ENCODE data around the gene CD300A. TPM values are rescaled to one million over a fixed set of nuclear protein-coding genes. Genes with fewer than 3 reads are reported as not detected.
A peak's percentile ranks its signal among the peaks of the same experiment; 100 is the strongest.

Gene CD300A
- total and polyA plus RNA-seq, 2 donors (not counting 1 experiment from before 2014, with no cell fraction given): 2.4 to 5.7 TPM

DNA sequence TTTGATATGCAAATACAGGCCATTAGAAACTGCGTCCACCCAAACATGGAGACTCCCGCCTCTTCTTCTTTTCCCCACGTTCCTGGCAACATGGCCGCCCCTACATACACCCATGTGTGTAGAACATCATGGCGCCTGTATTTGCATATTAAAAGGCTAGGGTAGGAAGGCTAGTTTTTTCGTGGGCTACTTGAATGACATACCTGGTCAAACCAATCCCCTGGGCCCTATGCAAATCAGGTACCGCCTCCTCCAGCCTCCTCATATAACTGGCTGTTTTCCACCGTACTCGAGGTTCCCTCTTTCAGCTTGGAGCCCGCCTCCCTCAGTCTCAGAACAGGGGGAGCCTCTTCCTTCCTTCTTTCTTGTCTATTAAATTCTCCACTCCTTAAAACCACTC lies 65.7 kb downstream of the CD300A start:
- peak overlapping the region; percentile 41 for H3K27ac Mint-ChIP-seq
- ChIA-PET CTCF (interaction anchor here (0.7 to 3.6 kb wide), 12 partner anchors 12 to 329 kb away, joined by 3 to 32 read pairs (median 4); partner anchors contain the start of genes CD300A, GPR142, RAB37 and TTYH2), POLR2A (no interaction called here)
- no peaks in the 10 kb centered on the region for H3K79me2 ChIP-seq (ENCODE audit: control insufficient read depth, insufficient read depth, low read length)
- H3K4me3 ChIP-seq (ENCODE audit: control extremely low read depth in 1 of 5, extremely low read depth in 1 of 5, insufficient read depth in 1 of 5, low read depth in 2 of 5, low read length in 4 of 5): peak overlapping the region in 1 of 5 experiments; percentile 30
- TF ChIP-seq, protein P1, sequence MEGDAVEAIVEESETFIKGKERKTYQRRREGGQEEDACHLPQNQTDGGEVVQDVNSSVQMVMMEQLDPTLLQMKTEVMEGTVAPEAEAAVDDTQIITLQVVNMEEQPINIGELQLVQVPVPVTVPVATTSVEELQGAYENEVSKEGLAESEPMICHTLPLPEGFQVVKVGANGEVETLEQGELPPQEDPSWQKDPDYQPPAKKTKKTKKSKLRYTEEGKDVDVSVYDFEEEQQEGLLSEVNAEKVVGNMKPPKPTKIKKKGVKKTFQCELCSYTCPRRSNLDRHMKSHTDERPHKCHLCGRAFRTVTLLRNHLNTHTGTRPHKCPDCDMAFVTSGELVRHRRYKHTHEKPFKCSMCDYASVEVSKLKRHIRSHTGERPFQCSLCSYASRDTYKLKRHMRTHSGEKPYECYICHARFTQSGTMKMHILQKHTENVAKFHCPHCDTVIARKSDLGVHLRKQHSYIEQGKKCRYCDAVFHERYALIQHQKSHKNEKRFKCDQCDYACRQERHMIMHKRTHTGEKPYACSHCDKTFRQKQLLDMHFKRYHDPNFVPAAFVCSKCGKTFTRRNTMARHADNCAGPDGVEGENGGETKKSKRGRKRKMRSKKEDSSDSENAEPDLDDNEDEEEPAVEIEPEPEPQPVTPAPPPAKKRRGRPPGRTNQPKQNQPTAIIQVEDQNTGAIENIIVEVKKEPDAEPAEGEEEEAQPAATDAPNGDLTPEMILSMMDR (IDR thresholded peaks at IDR 0.05): no peak
- TF ChIP-seq EZH2 (IDR thresholded peaks at IDR 0.05; ENCODE audit: borderline replicate concordance, insufficient read depth, low read depth, low read length, poor library complexity, severe bottlenecking): no peak
- H3K27ac ChIP-seq (ENCODE audit: low read length in 2 of 2): no peak overlapping the region
- H3K9ac ChIP-seq (ENCODE audit: low read length): no peak overlapping the region
- H3K4me2 ChIP-seq (replicated peaks; ENCODE audit: low read depth, low read length, poor library complexity, severe bottlenecking): peak overlapping the region; percentile 38
- H3K36me3 ChIP-seq (replicated peaks in 1 of 2; ENCODE audit: control extremely low read depth in 1 of 2, control insufficient read depth in 1 of 2, extremely low read depth in 1 of 2, insufficient read depth in 2 of 2, low read length in 1 of 2): no peaks in the 10 kb centered on the region
- H3K4me3 Mint-ChIP-seq: peak overlapping the region; percentile 50
- H3K4me1 ChIP-seq (ENCODE audit: control insufficient read depth in 2 of 2, insufficient read depth in 2 of 2, low read length in 2 of 2): peaks cover 28 to 39% of the 10 kb centered on the region in 2 donors
- intact Hi-C loops (cut with micrococcal nuclease): loop anchor here (2.0 kb wide), 1 partner anchor 77 kb away; no protein-coding TSS in a partner anchor
- no peaks in the 10 kb centered on the region for H3K9me3 ChIP-seq (ENCODE audit: control extremely low read depth in 1 of 3, control insufficient read depth in 2 of 3, insufficient read depth in 1 of 3, low read length in 2 of 3)
- H4K20me1 ChIP-seq (ENCODE audit: control insufficient read depth, insufficient read depth, low read length, poor library complexity, severe bottlenecking): no peaks in the 10 kb centered on the region
- no peaks in the 10 kb centered on the region for H3K9me3 Mint-ChIP-seq (ENCODE audit: insufficient read depth)
- WGBS (ENCODE audit: insufficient coverage): 2% methylated on average over 4 of the region's 10 CpGs
- H3K27me3 Mint-ChIP-seq: peaks cover 11% of the 10 kb centered on the region
- peak overlapping the region; percentile 50 for H2AFZ ChIP-seq (ENCODE audit: insufficient read depth, low read depth, low read length, poor library complexity, severe bottlenecking)
- DNase-seq (peak; percentile 70), ATAC-seq (ENCODE audit: low read depth) (peak; percentile 23)
- H3K27me3 ChIP-seq (replicated peaks in 1 of 4; ENCODE audit: control extremely low read depth in 1 of 4, control insufficient read depth in 3 of 4, insufficient read depth in 4 of 4, low read length in 3 of 4): peaks cover 0 to 13% (median 5%) of the 10 kb centered on the region in 4 experiments
- peaks cover 29% of the 10 kb centered on the region for H3K4me1 Mint-ChIP-seq

Small RNA genes lying within 50 kb of the gene (small RNA-seq; reads per million reads assigned to genes)
- gene RNA5SP448 (ENCODE audit: insufficient read length, low read depth, low replicate concordance): not detected

Other genes with a start within 250 kb of the CD300A start
- gene DNAI2, start 192.4 kb upstream of the CD300A start, total RNA-seq: not detected in 2 replicates
- not detected in 2 replicates for gene DNAI2, start 192.4 kb upstream of the CD300A start, polyA plus RNA-seq
- gene KIF19, start 140.4 kb upstream of the CD300A start, total RNA-seq: not detected in 2 replicates
- 0.12 TPM in 1 of 2 replicates, not detected in the other for gene KIF19, start 140.4 kb upstream of the CD300A start, polyA plus RNA-seq
- gene BTBD17, start 104.8 kb upstream of the CD300A start, total RNA-seq: not detected in 2 replicates
- gene BTBD17, start 104.8 kb upstream of the CD300A start, polyA plus RNA-seq: not detected in 2 replicates
- not detected in 2 replicates for gene GPR142, start 99.1 kb upstream of the CD300A start, total RNA-seq
- not detected in 2 replicates for gene GPR142, start 99.1 kb upstream of the CD300A start, polyA plus RNA-seq
- 0.53 and 1.1 TPM in 2 replicates for gene GPRC5C, start 34.5 kb upstream of the CD300A start, total RNA-seq
- 0.66 and 4.3 TPM in 2 replicates for gene GPRC5C, start 34.5 kb upstream of the CD300A start, polyA plus RNA-seq
- gene CD300LB, start 64.8 kb downstream of the CD300A start, total RNA-seq: 0.12 TPM in 1 of 2 replicates, not detected in the other
- 0.33 and 0.39 TPM in 2 replicates for gene CD300LB, start 64.8 kb downstream of the CD300A start, polyA plus RNA-seq
- gene CD300C, start 79.5 kb downstream of the CD300A start, total RNA-seq: 0.19 and 0.74 TPM in 2 replicates
- 0.22 and 0.72 TPM in 2 replicates for gene CD300C, start 79.5 kb downstream of the CD300A start, polyA plus RNA-seq
- gene CD300H, start 100.9 kb downstream of the CD300A start, total RNA-seq: not detected in 2 replicates
- gene CD300H, start 100.9 kb downstream of the CD300A start, polyA plus RNA-seq: 0.58 and 0.98 TPM in 2 replicates
- gene CD300LD, start 125.6 kb downstream of the CD300A start, total RNA-seq: not detected in 2 replicates
- gene CD300LD, start 125.6 kb downstream of the CD300A start, polyA plus RNA-seq: not detected in 2 replicates
- 0.10 TPM in 1 of 2 replicates, not detected in the other for gene CD300E, start 157.1 kb downstream of the CD300A start, total RNA-seq
- 0.92 and 1.4 TPM in 2 replicates for gene CD300E, start 157.1 kb downstream of the CD300A start, polyA plus RNA-seq
- gene CD300LF, start 246.3 kb downstream of the CD300A start, total RNA-seq: 0.52 and 1.0 TPM in 2 replicates
- 1.1 and 1.2 TPM in 2 replicates for gene CD300LF, start 246.3 kb downstream of the CD300A start, polyA plus RNA-seq

All from B cell (primary cell).